GM18526 (cell line): Measurements from ENCODE around the gene PXDN.

Experiments used
- POLR2A ChIP-seq: IDR thresholded peaks from 3 replicates; pipeline ENCODE4 v1.6.1; 2011; ENCODE audit not compliant: insufficient read length; ENCODE audit errors: extremely low read depth

The PXDN gene

DNA sequence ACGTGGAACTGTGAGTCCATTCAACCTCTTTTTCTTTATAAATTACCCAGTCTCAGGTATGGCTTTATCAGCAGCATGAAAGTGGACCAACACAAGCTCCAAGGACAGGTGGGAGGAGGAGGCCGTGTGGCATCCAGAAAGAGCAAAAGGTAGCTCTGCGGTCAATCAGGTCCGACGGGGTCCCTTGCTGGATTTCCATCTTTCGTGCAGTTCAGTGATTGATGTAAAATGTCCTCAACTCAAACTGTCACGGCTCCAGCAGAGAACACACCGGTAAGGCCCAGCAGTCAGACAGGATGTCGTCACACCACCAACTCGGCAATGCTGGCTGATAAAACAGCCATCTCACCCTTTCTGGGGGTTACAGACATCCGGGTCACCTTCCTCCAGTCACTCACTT lies 123.3 kb downstream of the PXDN start:
- no peak for TF ChIP-seq POLR2A

DNA sequence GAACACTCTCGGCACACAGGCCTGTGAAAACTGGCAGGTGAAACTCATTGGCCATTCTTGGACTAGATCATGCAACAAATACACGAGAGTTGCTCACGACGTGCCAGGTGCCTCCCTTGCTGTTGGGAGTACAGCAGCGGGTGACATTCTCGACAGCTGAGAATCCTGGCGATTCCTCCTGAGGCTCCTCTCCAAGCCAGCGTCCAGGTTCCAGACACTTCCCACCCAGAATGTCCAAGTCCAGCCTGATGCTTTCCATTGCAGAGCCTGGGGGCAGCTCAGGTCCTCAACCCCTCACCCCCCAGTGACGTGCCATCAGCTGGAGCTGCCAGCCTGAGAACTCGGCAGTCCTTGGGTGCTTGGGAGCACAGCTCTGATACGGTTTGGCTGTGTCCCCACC lies 124.2 kb downstream of the PXDN start:
- no peak for TF ChIP-seq POLR2A

DNA sequence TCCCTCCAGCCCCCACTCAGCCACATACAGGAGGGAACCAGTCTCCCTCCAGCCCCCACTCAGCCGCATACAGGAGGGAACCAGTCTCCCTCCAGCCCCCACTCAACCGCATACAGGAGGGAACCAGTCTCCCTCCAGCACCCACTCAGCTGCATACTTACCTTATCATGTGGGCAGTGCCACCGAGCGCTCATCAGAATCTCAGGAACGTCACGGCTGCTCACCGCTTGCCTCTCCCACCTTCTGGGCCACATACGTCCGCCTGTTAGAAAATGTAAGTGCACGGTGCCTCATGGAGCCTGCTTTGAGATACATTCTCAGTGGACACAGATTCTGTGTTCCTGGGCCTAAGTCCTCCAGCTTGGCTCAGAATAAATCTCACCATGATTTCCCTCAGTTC lies 124.8 kb downstream of the PXDN start:
- TF ChIP-seq POLR2A = no peak

DNA sequence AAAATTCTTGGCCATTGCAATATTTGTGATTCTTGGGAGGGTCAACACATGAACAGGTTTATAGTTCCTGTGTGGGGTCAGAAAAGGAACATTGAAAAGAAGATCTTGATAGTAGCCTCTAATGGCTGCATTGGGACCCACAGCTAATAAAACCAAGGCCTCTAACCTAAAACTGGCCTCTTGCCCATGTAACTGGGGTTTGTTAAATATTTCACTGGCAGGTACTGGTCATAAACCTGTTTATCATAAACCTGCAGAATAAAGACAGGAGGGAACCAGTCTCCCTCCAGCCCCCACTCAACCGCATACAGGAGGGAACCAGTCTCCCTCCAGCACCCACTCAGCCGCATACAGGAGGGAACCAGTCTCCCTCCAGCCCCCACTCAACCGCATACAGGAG lies 125.3 kb downstream of the PXDN start:
- no peak for TF ChIP-seq POLR2A

DNA sequence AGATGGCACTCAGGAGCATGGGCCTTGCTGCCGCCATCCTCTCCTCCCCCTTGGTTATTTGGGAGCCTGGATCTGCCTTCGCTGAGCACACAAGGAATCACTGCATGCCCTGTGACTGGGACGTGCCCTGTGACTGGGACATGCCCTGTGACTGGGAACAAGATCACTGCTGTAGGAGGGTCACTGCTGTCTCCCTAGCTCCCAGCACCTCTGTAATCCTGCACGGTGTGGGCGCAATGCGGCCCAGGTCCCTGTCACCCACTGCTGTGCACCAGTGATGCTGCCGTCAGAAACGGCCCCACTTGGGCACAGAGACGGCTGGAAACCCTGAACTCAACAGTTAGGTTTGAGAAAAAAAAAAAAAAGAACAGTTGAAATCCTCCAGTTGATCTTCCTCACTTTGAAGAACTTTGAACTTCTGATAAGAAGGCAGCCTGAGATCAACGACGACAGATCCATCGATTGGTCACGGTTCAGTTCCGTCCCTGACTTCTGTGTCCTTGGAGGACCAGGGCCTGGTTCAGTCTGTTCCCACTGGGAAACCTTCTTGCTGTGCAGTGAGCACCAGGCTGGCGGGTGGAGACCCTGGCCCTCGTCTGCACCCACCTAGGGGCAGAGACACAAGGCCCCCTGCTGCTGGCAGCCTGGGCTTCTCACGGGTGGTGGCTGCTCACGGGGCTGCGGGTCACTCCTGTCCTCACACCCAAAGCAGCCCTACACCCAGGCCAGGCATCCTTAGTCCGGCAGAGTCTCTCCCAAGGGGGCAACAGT lies 125.9 kb downstream of the PXDN start:
- no peak for TF ChIP-seq POLR2A

DNA sequence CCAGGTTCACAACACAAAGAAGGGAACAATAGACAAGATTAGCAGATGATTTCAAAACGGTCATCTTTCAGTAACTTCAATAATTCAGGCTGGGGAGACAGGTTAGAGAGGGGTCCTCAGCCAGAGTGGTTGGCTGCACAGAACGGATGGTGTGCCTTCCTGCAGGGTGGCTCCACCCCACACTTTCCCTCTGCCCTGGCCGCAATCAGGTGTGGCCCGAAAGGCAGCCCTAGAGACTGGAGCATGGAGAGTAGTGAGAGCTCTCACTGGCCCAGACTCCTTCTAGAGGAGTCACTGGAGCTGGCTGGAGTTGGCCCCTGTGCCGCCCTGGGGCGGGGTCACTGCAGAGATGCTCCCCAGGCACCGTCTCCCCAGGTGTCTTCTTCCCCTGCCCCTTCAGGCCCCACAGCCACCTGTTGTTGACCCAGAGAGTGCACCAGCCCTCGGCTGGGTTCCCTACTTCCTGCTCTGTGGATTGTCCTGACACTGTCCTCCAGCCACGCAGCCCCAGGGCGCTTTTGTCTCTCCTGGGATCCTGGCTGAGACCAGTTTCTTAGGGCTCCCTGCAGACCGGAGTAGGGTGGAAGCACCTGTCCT lies 126.8 kb downstream of the PXDN start:
- TF ChIP-seq POLR2A = no peak

DNA sequence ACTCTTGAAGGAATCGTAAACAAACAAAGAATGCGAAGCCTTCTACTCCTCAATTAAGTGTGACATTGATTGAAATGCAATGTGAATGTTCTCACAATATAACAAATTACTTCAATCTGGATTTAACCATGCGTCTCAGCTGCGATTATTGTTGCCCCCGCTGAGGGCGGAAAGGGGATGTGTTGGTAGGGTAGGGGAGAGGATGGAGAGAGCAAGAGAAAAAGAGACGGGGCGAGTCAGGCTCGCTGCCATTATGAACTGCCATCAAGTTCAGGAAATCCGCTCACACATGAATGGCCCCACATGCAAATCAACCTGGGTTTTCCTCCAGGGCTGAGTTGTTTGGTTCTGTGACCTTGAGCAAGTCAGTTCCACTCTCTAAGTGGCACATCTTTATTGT lies 129.8 kb downstream of the PXDN start:
- no peak for TF ChIP-seq POLR2A

DNA sequence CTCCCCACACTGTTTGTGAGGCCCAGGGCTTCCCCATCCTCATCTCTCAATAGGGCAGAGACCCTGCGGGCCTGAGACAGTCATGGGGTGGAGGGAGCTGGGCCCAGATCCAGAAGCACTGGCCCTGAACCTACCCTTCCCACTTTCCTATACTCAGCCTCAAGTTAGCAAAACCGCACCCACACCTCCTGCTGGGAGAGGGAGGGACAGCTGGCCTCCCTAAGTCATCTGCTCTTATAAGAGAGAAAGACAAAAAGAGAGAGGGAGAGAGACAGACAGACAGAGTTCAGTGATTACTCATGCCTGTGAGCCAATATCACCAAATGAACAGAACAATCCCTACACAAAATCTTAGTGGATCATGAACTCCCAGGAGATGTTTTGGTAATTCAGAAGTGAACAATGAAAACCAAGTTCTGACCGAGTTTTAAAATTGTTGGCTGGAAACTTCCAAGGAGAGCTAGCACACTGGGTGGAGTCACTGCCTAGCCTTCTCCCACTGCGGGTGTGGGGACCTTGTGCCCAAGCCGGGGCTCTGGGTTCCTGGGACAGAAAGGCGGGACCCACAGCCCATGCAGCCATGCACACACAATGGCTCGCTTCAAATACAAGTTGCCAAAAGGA lies 130.5 kb downstream of the PXDN start:
- TF ChIP-seq POLR2A = no peak

DNA sequence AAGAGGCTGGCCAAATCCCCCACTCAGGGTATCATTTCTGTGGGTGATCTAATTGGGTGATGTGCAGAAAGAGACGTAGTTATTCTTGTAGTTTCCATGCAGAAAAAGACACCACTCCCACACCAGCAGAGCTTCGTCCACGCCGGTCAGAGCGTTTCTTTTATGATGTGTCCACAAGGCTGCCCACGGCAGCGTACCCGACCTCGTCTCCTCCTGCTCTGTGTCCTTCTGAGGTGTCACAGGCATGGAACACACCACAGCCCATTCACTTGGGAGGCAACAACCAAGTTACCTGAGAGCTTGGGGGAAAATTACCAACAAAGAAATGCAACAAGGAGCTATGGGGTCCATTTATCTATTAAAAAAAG lies 131.3 kb downstream of the PXDN start:
- TF ChIP-seq POLR2A = no peak

DNA sequence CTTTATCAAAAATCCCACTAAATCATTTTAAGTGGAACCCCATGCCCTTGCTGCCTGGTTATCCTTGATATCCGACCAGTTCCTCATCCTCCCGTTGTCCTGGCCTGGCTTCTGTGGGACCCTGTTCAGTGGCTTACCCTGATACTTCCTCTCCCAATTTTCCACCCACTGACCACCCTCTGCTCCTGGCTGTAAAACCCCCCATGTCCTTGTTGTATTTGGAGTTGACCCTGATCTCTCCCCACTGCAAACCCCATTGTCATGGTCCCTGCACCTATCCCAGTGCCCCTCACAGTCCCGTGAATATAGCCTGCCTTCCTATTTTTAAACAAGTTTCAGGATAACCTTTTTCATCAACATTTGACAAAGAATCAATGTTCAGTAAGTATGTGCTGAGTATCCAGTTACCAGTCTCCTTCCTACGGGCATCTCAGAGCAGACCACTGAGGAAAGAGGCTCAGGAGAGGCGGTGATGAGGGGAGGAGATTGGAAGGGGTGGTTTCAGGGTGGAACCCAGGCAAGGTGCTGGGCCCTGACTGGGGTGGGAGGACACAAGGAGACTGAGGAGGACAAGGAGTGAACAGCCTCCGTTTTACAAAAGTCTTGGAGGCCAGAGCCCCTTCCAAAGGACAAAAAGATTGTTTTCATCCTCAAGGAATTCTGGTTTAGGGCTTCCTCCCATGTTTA lies 131.8 kb downstream of the PXDN start:
- no peak for TF ChIP-seq POLR2A

DNA sequence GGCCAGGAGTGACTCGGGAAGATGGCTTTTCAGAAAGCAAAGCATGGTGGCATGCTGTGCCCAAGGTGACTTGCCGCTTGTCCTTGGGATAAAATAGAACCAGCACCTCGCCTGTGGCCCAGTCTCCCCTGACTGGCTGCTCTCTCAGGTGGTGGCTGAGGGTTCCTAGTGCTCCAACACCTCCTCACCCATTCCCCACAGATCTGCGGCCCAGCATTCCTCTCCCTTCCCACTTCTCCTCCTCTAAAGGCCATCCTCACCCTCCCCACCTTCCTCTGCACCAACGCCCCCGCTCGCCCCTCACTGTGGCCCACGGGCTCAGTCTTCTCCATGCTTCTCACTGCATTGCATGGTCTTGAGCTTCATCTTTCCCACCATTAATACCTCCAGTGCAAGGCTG lies 132.4 kb downstream of the PXDN start:
- no peak for TF ChIP-seq POLR2A

DNA sequence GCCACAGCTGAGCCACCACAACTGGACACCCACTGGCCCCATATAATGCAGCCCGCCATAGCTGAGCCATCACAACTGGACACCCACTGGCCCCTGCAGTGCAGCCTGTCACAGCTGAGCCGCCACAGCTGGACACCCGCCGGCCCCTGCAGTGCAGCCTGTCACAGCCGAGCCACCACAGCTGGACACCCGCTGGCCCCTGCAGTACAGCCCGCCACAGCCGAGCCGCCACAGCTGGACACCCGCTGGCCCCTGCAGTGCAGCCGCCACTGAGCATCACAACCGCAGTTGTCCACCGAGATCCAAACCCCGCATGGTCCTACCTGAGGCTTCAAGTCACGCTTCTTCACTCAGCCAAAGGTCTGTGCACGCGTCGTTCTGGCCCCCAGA lies 134.2 kb downstream of the PXDN start:
- no peak for TF ChIP-seq POLR2A

DNA sequence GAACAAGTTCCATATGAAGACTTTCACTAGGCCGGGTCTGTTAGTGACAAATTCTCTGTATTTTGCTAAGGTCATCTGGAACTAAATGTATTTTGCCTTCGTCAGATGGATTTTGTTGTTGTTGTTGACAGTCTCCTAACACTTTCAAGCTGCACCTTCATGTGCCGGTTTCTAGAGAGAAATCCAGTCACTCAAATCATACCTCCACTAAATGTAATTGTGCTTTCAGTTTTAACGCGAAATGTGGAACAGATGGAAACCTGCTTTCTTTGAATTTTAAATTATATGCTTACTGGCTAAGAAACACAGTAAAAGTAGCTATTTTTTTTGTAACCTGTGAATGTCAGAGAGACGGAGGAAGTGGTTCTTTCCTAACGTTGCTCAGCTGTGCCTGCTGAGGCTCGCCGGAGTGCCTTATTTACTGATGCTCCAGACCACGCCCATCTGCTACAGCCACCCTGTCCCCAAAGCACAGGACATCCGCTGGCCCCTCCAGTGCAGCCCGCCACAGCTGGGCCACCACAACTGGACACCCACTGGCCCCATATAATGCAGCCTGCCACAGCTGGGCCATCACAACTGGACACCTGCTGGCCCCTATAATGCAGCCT lies 134.7 kb downstream of the PXDN start:
- TF ChIP-seq POLR2A = no peak

DNA sequence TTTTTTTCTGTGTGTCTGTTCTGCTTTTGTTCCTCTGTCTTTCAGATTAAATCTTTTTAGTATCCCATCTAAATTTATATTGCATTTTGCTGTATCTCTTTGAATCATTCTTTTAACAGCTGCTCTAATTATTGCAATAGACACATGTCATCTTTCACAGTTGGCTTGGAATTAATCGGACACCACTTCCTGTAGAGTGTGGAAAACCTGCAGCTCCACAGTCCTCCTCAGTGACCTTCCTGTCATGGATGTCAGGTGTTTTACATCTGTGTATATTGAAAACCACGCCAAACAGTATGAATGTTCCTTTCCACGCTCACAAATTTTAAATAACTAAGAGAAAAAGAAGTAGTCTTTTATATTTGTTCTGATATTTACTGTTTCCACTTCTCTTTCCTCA lies 135.3 kb downstream of the PXDN start:
- no peak for TF ChIP-seq POLR2A

DNA sequence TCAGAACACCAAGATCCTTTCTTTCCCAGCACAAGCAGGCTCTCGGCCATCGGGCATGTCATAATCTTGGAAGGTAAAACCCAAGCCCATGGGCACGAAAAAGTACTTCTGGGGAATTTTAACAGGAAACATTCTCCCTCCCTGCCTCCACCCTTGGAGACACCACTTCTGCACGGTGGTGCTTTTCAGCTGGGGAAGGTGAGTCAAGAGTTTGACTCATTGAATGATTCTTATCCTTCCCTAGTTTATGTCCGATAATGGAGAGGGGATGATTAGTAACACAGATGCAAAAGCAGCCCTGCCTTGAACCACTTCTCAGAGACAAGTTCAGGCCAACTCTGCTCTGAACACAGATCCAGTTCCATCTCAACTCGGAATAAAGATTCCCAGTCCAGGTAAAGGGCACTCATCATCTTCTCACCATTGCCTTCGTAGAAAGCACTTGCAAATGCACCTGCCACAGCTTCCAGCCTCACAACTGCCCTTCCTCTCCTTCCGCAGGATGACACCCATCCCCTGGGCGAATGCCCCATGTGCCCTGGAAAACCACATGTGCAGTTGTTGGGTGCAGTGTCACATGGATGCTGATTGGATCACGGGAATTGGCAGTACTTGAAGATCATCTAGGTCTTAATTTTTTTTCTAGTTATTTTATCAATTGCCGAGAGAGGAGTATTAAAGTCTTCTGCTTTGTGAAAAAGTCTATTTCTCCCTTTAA lies 136.2 kb downstream of the PXDN start:
- no peak for TF ChIP-seq POLR2A

DNA sequence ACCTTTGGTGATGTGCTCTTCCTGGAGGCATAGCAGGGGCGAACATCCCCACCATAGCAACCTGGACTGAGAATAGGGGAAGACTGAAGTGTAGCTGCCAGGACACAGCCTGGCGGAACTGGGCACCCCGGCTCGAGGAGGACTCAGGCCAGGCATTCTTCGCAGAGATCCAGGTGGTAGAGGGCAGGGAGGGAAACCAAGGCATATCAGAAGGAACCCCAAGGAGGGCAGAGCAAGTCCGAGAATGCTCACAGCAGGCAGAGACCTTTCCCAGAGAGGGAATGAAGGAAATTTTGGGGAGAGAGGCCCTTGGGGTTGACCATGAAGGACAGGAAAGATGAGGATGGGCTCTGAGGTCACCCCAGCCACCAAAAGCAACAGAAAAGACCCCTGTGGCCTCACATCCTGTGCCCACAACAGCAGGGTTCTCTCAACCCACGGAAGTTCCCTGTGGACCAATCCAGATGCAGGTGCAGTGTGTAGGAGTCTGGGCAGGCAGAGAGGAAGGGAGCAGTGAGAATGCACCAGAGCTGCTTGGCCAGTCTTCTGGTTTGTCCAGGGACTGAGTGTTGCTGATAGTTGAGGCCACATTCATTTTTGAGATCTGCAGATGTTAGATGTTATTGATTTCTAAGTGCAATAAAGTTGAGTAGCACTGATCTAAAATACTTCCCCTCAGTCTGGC lies 136.9 kb downstream of the PXDN start:
- no peak for TF ChIP-seq POLR2A
